ENCODE measurements around the gene OPTN. TPM values are rescaled to one million over a fixed set of nuclear protein-coding genes. Genes with fewer than 3 reads are reported as not detected.

Gene OPTN
- total and polyA plus RNA-seq, 7 donors = 113 to 561 (median 390) TPM

DNA sequence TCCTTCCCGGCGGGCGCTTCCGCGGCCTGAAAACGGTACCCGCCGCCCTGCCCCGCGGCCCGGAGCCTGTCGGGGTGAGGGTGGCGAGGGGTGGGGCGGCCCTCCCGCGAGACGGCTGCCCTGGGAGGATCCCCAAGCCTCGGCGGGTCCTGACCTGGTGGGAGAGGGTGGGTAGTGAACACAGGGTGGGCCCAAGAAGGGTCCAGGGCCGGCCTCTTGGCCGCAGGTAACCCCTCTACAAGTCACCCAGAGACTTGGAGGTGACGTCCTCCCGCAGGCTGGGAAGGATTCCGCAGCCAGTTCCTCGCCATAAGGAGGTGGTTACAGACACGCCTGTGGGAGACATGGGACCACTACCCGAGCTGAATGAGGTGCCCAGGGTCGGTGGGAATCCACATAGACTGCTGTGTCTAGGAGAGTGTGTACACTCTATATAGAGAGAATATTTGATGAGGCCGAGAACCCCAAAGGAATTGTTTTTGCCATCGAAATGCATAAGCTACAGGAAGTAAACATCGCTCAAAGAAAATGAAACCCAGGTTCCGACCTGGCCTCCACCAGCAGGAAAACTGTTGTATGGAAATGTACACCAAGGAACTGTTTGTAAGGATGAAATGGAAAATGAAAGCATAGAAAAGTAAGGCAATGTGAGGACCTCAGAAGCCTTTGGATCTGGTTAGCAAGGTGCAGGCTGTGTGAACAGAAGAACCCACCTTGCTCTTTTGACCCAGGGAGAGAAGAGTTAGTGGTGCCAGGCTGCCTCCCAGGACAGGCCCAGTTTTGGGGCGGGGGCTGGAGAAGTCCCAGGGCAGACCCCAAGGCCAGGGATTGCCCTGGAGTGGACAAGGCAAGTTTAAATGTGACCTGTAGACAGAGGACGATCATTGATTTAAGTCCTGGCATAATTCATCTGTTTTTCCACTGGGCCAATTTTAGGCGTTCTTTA lies 659 bp downstream of the OPTN start:
- intact Hi-C loops (cut with DNase I) = no loop called here
- ATAC-seq = peak; percentile 34 to 49 (median 40)
- H3K4me1 ChIP-seq = peaks cover 21% of the 10 kb centered on the region
- H3K36me3 ChIP-seq (ENCODE audit: insufficient read depth in 1 of 2, low read depth in 1 of 2) = peaks cover 0 to 13% of the 10 kb centered on the region in 2 donors
- DNase-seq = peak in 1 of 2 donors; percentile 71
- peak overlapping the region; percentile 99 for H3K4me3 ChIP-seq
- peak overlapping the region; percentile 99 for H3K27ac ChIP-seq
- WGBS, 3 donors = 1 to 3% (median 2%) methylated on average over 34 to 35 of the region's 35 CpGs
- H3K27me3 ChIP-seq (ENCODE audit: insufficient read depth in 3 of 3, low read length in 2 of 3) = no peaks in the 10 kb centered on the region
- H3K9me3 ChIP-seq = no peaks in the 10 kb centered on the region
- TF ChIP-seq, protein P1, sequence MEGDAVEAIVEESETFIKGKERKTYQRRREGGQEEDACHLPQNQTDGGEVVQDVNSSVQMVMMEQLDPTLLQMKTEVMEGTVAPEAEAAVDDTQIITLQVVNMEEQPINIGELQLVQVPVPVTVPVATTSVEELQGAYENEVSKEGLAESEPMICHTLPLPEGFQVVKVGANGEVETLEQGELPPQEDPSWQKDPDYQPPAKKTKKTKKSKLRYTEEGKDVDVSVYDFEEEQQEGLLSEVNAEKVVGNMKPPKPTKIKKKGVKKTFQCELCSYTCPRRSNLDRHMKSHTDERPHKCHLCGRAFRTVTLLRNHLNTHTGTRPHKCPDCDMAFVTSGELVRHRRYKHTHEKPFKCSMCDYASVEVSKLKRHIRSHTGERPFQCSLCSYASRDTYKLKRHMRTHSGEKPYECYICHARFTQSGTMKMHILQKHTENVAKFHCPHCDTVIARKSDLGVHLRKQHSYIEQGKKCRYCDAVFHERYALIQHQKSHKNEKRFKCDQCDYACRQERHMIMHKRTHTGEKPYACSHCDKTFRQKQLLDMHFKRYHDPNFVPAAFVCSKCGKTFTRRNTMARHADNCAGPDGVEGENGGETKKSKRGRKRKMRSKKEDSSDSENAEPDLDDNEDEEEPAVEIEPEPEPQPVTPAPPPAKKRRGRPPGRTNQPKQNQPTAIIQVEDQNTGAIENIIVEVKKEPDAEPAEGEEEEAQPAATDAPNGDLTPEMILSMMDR (IDR thresholded peaks at IDR 0.05) = no peak

DNA sequence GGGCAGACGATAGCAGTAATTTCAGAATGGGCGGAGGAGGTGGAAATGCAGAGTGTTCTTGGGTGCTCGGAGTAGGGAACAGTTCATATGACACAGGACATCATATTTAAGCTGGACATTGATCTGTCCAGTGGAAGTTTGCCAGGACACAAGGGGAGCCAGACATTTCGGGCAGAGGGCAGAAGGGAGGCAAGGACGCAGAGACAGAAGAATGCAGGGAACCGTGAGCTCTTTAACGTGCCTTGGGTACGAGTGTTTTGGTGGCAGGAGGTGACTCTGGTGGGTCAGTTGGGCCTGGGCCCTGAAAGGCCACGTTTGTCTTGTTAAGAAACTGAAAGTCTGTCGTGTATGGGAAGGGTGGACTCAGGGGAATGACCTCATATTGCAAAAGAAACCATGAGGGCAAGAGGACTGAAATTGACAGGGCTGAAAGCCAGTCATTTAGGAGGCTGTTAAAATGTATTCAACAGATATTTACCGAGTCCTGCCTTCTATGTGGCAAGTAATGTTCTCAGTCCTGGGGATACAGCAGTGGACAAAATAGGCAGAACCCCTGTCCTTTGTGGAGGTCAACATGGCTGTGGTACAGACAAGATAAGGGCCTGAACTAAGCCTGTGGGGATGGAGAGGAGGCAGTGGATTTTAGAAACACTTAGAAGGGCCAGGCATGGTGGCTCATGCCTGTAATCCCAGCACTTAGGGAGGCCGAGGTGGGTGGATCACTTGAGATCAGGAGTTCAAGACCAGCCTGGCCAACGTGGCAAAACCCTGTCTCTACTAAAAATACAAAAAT lies 2.2 kb downstream of the OPTN start:
- Histone ChIP-seq H3K4me3 (peak overlapping the region; percentile 99), H3K27ac (peak overlapping the region; percentile 99), H3K27me3 (ENCODE audit: insufficient read depth in 3 of 3, low read length in 2 of 3) (no peaks in the 10 kb centered on the region), H3K9me3 (no peaks in the 10 kb centered on the region), H3K4me1 (peaks cover 28% of the 10 kb centered on the region), H3K36me3 (ENCODE audit: insufficient read depth in 1 of 2, low read depth in 1 of 2) (peaks cover 0 to 18% of the 10 kb centered on the region in 2 donors)
- TF ChIP-seq, protein P1 (IDR thresholded peaks at IDR 0.05) = no peak
- intact Hi-C loops (cut with DNase I) = no loop called here
- 17 to 31% (median 20%) methylated on average over 13 of the region's 13 CpGs for WGBS, 3 donors
- DNase-seq (peak; percentile 23 to 72), ATAC-seq (peak; percentile 22 to 47 (median 28))

DNA sequence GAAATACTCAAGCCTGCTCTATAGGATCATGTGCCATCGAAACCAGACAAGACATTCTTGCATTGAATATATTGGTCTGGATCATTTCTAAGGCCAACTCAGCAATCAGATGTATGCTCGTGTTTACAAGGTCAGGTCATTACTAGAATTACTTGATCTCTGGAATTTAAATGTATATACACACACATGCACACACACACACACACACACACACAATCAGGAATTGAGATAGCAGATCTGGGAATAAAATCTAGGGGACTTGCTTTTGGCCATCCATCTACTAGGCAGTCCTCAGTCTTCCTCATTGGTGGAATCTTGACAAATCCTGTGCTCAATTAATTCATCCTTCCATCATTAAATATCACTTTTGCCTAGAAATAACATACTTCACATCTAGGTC lies 3.6 kb downstream of the OPTN start:
- ATAC-seq (no peak), DNase-seq (no peak)
- intact Hi-C loops (cut with DNase I) = no loop called here
- no peaks in the 10 kb centered on the region for H3K9me3 ChIP-seq
- no peaks in the 10 kb centered on the region for H3K27me3 ChIP-seq (ENCODE audit: insufficient read depth in 3 of 3, low read length in 2 of 3)
- 42 to 68% (median 43%) methylated on average over 2 of the region's 2 CpGs for WGBS, 3 donors
- H3K4me3 ChIP-seq = peak overlapping the region; percentile 99
- peaks cover 0 to 27% of the 10 kb centered on the region in 2 donors for H3K36me3 ChIP-seq (ENCODE audit: insufficient read depth in 1 of 2, low read depth in 1 of 2)
- TF ChIP-seq, protein P1 (IDR thresholded peaks at IDR 0.05) = no peak
- peaks cover 36% of the 10 kb centered on the region for H3K4me1 ChIP-seq
- H3K27ac ChIP-seq = peak overlapping the region; percentile 99

DNA sequence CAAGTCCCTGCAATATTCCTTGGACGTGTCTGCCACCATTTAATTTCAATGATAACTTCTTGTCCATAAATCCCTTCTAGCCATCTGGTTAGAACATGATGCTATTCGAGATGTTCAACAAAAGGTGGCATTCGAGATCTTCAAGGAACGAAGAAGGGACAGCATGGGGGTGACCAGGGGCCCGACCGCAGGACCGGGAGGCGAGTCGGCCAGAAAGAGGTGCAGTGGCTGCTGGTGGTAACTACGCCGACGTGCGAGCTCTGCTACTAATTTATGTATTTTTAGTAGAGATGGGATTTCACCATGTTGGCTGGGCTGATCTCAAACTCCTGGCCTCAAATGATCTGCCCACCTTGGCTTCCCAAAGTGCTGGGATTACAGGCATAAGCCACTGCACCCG lies 4.7 kb downstream of the OPTN start:
- TF ChIP-seq, protein P1 (IDR thresholded peaks at IDR 0.05) = no peak
- H3K27me3 ChIP-seq (ENCODE audit: insufficient read depth in 3 of 3, low read length in 2 of 3) = no peaks in the 10 kb centered on the region
- H3K27ac ChIP-seq = peak overlapping the region; percentile 19
- no peaks in the 10 kb centered on the region for H3K9me3 ChIP-seq
- DNase-seq (no peak), ATAC-seq (peak in 2 of 4 donors; percentile 13 to 25)
- intact Hi-C loops (cut with DNase I) = no loop called here
- WGBS, 3 donors = 69 to 89% (median 72%) methylated on average over 14 of the region's 14 CpGs
- peaks cover 0 to 37% of the 10 kb centered on the region in 2 donors for H3K36me3 ChIP-seq (ENCODE audit: insufficient read depth in 1 of 2, low read depth in 1 of 2)
- H3K4me3 ChIP-seq = no peak overlapping the region
- peaks cover 36% of the 10 kb centered on the region for H3K4me1 ChIP-seq

All from psoas muscle (tissue), 8 donors.